Activated naive CD4-positive, alpha-beta T cell treated with Interleukin-2 at 50 U/mL for 16 hours (primary cell): ENCODE data around the gene RAB39B.
A peak's percentile ranks its signal among the peaks of the same experiment; 100 is the strongest.
"Not testable (repeated sequence)": the region's sequence is repeated elsewhere in the genome, so short reads cannot be mapped to it uniquely, and the experiment has no call there.

Experiments
- DNase-seq: peaks from one replicate; pipeline ENCODE4 v3.0.0-alpha.2; 2020

Gene RAB39B

GRCh38 chrX:155263854-155264628 lies at the start of gene RAB39B:
RAB39B (minus strand) TSS chrX:155264491; CDS start chrX:155264288, 203 bp downstream.
- peak; percentile 77 for DNase-seq

- DNase-seq: no peak
Observed at GRCh38 chrX:155313766-155314165, 49.5 kb upstream of the RAB39B start.

- no peak for DNase-seq
Observed at GRCh38 chrX:155293771-155294170, 29.5 kb upstream of the RAB39B start.

- no peak for DNase-seq
Observed at GRCh38 chrX:155279873-155280272, 15.6 kb upstream of the RAB39B start.

- no peak for DNase-seq
Observed at GRCh38 chrX:155270969-155271368, 6.7 kb upstream of the RAB39B start.

GRCh38 chrX:155267995-155268394 lies 3.7 kb upstream of the RAB39B start:
- DNase-seq: not testable (repeated sequence)

- no peak for DNase-seq
Observed at GRCh38 chrX:155266439-155266838, 2.1 kb upstream of the RAB39B start.

GRCh38 chrX:155262970-155263754 lies 1.1 kb downstream of the RAB39B start:
- DNase-seq: no peak

- DNase-seq: no peak
Observed at GRCh38 chrX:155259752-155260151, 4.5 kb downstream of the RAB39B start.

- no peak for DNase-seq
Observed at GRCh38 chrX:155251391-155251790, 12.9 kb downstream of the RAB39B start.

GRCh38 chrX:155247497-155247896 lies 16.8 kb downstream of the RAB39B start:
- DNase-seq: no peak

DNA sequence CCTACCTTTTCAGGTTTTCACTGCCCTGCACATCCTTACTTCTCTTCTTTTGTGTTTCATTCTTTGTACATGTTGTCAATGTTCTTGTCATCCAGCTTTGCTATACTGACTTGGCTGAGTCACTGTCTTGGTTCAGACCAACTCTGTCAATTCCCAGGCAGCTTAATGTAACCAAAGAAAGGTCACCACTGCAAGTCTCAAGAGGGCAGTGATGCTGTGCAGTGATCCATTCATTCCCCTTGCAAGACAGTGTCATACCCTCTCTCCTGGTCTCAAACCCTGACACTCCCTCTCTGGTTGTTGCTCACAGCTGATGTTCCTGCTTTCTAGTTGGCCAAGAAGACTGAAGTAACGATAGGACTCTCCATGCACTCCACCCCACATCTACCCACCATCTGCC lies 17.5 kb downstream of the RAB39B start:
- DNase-seq: no peak

GRCh38 chrX:155242300-155242699 lies 22.0 kb downstream of the RAB39B start:
- no peak for DNase-seq

GRCh38 chrX:155237719-155238118 lies 26.6 kb downstream of the RAB39B start:
- no peak for DNase-seq

DNA sequence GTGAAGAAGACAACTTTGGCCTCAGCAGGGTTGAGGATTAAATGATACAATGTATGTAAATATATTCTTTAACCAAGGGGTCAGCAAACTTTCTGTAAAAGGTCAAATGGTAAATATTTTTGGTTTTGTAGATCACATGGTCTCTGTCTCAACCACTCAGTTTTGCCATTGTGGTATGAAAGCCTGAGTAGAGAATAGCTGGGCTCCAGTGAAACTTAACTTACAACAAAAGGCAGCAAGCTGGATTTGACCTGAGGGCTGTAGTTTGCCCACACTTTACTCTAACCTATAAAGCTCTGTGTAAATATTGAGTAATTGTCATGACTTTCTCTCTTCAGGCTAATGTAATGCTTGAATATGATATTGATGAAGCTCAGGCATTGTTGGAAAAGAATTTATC lies 28.4 kb downstream of the RAB39B start:
- no peak for DNase-seq

DNA sequence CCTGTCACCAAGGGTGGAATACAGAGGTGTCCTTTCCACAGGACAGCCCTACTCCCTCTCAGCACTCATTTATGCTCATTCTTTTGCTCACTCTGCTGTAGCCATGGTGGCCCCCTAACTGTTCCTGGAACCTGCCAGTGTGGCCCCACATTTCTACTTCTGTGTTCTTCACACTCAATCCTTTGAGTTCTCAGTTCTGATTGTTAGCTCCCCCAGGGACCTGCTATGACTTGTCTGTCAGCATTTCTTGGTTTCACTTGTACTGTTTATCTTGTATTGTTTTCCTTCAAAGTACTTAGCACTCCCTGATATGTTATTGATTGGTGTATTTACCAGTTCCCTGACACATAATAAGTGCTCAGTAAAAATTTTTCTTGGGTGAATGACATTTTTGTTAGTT lies 33.1 kb downstream of the RAB39B start:
- no peak for DNase-seq

- no peak for DNase-seq
Observed at GRCh38 chrX:155225774-155226173, 38.5 kb downstream of the RAB39B start.

- DNase-seq: not testable (repeated sequence)
Observed at GRCh38 chrX:155223746-155224145, 40.5 kb downstream of the RAB39B start.

DNA sequence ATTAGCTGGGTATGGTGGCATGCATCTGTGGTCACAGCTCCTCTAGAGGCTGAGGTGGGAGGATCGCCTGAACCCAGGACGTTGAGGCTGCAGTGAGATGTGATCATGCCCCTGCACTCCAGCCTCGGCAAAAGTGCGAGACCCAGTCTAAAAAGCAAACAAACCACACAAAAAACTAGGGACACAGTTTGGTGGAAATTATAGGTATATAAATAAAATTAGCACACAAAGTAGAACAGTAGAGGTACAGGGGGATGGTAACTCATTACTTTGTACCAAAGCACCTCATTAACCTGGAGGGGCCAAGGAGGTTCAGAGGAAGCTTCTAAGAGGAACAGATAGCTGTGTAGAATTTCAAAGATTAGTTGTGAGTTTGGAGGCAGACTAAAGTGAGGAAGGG lies 42.9 kb downstream of the RAB39B start:
- no peak for DNase-seq

DNA sequence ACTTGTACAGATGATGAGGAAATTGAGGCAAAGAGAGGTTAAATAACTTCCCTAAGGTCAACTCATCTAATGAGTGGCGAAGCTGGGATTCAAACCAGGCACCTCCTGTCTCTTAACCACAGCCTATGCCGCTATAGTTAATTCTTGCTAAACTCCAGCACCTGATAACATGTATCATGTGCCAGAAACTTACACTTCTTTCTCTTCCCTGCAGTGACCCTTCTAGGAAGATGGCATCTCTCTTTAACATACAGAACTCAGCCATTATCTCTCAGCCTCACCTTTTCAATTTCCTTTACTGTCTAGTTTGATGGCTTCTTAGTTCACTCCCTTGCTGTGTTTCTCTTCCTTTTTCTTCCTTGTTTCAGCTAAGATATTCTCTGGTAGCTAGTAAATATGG lies 45.5 kb downstream of the RAB39B start:
- DNase-seq: no peak

GRCh38 chrX:155216940-155217440 lies 47.3 kb downstream of the RAB39B start:
- no peak for DNase-seq

DNA sequence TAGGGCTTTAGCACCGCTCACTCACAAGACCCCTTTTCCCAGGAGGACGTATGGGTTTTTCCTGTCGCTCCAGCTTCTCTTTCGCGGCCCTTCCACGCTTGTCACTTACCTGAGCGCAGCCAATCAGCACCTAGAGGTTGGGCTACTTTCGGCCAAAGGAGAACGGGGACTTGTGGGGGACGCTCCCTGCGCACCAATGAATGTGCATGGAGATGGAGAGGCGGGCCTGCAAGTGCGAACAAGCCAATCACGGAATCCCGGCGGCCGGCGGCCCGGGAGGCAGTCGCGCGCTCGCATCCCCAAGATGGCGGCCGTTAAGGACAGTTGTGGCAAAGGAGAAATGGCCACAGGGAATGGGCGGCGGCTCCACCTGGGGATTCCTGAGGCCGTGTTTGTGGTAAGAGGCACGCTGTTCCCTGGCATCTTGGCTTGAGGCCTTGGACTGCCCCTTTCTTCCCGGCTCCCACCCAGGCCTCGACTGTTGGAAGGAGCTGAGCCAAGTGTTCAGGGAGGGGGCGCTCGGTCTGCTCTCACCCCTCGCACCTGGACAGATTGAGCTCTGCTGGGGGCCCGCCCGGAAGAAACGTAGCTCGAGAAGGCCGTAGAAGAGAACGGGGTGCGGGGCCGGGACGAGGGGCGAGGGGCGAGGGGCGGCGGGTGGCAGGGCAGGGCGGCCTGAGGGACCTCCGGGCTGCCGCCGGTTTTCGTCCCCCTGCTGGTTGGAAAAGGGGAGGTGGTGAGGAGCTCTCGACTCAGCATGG lies 47.9 kb downstream of the RAB39B start, which contains the start of gene VBP1:
TSS of gene VBP1 (plus strand) at position 282 of the 761 bp plus-strand sequence. CDS start at position 305, 23 bp downstream.
- DNase-seq: peak; percentile 88
